GM18951 (cell line): ENCODE results near the gene SLC22A14.
"Not testable (repeated sequence)": the region's sequence is repeated elsewhere in the genome, so short reads cannot be mapped to it uniquely, and the experiment has no call there.

Source experiments
- POLR2A ChIP-seq: IDR thresholded peaks from 4 replicates; pipeline ENCODE4 v1.6.1; 2011; ENCODE audit warnings: mild to moderate bottlenecking; ENCODE audit not compliant: insufficient read length, insufficient read depth; ENCODE audit errors: extremely low read depth
- in situ Hi-C: fragments of 300-500 bp; cut with MboI; formaldehyde crosslinking; loops from one replicate; pipeline ENCODE4 v1.12.0; 2022; ENCODE audit warnings: low sequenced_read_pairs, mixed read lengths, inconsistent platforms; ENCODE audit not compliant: unreplicated experiment

Gene SLC22A14

GRCh38 chr3:38283810-38284755, 2.0 kb downstream of the SLC22A14 start:
- in situ Hi-C loops: no loop called here
- TF ChIP-seq POLR2A: no peak

GRCh38 chr3:38284756-38285150, 2.7 kb downstream of the SLC22A14 start:
- in situ Hi-C loops: no loop called here
- no peak for TF ChIP-seq POLR2A

- in situ Hi-C loops: not testable (repeated sequence)
Observed at GRCh38 chr3:38289286-38290217, 7.5 kb downstream of the SLC22A14 start.

DNA sequence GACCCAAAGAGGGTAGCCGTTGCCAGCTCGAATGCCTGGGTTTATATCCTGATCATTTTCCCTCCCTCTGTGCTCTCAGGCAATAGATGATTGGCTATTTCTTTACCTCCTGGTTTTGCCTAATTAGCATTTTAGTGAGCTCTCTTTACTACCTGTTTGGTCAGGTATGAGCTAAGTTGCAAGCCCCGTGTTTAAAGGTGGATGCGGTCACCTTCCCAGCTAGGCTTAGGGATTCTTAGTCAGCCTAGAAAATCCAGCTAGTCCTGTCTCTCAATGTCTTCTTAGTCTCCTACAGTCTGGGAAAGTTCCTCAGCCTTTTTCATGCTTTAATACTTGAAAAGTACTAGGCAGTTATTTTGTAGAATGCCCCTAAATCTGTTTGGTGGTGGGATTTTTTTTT, 15.0 kb downstream of the SLC22A14 start:
- in situ Hi-C loops: not testable (repeated sequence)

DNA sequence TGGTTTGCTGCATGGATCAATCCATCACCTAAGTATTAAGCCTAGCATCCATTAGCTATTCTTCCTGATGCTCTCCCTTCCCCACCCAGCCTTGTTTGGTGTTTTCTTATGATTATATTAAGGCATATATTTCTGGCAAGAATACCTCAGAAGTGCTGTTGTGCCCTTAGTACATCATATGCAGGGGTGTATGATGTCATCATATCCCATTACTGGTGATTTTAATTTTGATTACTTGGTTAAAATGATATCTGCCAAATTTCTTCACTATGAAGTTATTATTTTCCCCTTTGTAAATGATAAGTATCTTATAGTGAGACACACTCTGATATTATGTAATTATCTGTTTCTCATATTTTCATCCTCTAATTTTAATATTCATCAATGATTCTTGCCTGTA, 15.4 kb downstream of the SLC22A14 start:
- no peak for TF ChIP-seq POLR2A
- in situ Hi-C loops: no loop called here

DNA sequence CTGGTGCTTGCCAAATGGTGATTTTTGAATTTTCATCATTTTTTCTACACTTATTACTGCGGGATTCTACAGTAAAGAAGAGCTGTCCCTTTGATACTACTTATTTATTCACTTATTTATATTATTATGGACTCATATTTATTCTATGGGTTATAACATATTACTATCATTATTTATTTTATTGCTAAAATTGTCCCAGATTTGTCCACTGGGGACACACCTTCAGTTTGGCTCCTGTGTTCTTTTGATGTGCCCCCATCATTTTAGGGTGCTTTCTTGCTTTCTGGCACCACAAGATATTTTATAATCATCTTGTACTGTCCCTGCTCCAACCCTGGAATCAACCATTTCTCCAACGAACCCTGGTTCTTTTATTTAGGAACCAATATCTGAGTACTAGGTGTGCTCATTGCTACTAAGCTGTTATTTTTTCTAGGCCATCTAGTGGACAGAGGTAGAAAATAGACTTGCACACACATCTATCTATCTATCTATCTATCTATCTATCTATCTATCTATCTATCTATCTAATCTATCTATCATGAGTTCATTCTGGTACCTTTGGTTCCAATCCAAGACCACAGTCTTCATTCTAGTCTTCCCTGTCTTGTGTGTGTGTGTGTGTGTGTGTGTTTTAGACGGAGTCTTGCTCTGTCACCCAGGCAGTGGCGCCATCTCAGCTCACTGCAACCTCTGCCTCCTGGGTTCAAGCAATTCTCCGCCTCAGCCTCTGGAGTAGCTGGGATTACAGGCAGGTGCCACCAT, 16.0 kb downstream of the SLC22A14 start:
- in situ Hi-C loops: no loop called here
- no peak for TF ChIP-seq POLR2A

- TF ChIP-seq POLR2A: no peak
- in situ Hi-C loops: no loop called here
Observed at GRCh38 chr3:38306941-38307340, 24.8 kb downstream of the SLC22A14 start.

- in situ Hi-C loops: no loop called here
- TF ChIP-seq POLR2A: no peak
Observed at GRCh38 chr3:38307599-38307998, 25.5 kb downstream of the SLC22A14 start.

GRCh38 chr3:38308456-38308855, 26.4 kb downstream of the SLC22A14 start:
- in situ Hi-C loops: no loop called here
- TF ChIP-seq POLR2A: no peak

GRCh38 chr3:38311476-38311875, 29.4 kb downstream of the SLC22A14 start:
- no peak for TF ChIP-seq POLR2A
- in situ Hi-C loops: no loop called here

- in situ Hi-C loops: no loop called here
- TF ChIP-seq POLR2A: no peak
Observed at GRCh38 chr3:38311941-38312340, 29.8 kb downstream of the SLC22A14 start.

GRCh38 chr3:38312356-38312755, 30.3 kb downstream of the SLC22A14 start:
- no peak for TF ChIP-seq POLR2A
- in situ Hi-C loops: no loop called here

DNA sequence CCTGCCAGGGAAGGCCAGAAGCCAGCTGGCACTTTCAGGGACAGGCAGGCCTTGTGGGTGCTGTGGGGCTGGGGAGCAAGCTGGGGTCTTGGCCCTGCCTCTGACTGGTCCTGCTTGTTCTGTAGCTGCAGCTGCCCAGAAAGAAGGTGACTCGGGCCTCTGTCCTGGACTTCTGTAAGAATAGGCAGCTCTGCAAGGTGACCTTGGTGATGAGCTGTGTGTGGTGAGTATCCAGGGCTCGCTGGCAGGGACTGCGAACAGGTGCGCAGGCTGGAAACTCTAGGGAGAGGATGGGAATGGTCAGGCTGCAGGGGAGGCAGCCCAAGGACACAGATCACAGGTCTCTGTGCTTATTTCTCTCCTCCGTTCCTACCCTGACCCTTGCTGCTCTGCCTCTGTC, 31.2 kb downstream of the SLC22A14 start:
- in situ Hi-C loops: no loop called here
- TF ChIP-seq POLR2A: no peak
